HG02623 (cell line): ENCODE results near the gene POLG2.
A peak's percentile ranks its signal among the peaks of the same experiment; 100 is the strongest.

Source experiments
- ATAC-seq: cut with Tn5 transposase; IDR thresholded peaks from one replicate; pipeline ENCODE4 v1.9.1; 2021; ENCODE audit warnings: moderate library complexity; ENCODE audit not compliant: unreplicated experiment

The POLG2 gene

DNA sequence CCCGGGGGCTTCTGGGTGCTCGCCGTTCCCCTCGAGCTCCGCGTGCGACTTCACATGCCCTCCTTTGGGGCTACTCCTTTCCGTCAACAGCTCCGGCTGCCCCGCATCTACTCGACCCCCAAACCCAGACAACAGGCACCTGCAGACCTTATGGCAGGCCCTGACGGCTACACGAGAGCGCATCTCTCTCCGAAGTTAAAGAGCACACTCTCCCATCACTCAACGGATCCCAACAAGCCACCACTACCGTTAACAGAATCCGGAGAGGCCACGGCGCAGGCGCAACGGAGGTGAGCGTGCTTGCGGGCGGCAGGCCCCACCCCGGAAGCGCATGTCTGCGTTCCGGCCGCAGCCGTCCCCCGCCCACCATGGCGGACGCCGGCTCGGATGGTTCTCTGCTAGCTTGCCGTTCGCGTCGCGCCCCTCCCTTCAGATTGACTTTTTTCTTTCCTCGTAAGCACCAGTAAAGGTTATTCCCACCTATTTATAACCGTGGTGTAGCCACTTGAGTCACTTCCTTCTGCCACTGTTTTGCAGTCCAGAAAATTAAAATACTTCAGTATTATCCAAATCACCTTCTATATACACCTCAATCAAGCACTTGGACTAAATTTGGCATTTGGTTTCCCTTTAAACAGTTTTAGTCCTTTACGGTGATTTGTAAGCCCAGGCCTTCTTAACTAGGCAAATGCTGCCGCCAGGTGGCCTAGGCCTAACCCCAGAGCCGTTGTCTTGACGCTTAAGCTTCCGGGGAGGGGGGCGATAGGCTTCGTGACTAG is at the start of gene POLG2:
Gene POLG2, minus strand, starts transcription at position 269 of the 779 bp plus-strand sequence. Its CDS starts 86 bp downstream, at position 183.
- ATAC-seq, result peak; percentile 85

DNA sequence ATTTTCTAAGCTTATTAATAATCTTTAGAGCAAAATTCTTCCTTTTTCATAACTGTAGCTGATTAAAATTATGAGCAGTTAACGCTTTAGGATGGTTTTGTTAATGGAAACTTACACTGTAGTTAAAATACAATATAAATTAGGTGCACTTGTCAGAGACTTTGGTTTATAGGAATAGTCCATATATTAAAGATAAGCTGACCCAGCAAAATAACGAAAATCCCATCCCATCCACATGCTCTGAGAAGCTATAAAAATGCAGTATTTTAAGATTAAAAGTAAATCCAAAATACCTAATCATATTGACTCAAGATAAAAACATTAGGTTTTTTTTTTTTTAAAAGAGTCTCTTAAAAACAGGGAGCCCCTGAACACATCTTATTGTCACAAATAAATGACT is 47.9 kb upstream of the POLG2 start:
- no peak for ATAC-seq

DNA sequence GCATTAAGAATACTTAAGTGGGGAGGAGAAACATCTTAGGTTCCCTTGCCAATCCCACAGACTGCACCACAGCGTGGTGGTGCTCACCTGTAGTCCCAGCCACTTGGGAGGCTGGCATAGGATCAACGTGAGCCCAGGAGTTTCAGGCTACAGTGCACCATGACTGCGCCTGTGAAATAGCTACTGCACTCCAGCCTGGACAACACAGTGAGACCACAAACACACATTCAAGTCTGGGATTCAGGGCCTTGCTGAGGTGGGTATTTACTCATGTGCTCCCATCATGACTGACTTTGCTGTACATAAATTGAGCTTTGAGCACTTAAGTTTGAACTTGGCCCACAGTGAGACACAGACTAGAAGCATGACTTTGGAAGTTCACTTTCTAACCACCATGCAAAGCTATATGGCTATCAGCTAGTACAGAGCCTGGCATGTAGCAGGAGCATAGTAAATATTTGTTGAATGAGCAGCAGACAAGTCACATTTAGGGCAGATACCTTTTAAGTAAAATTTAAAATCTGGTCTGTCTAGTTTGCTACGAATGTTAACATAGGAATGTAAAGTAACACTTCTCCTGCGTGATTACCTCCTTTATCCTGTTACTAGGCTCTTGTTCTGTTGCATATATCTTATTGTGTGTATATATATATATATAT is 43.4 kb upstream of the POLG2 start:
- no peak for ATAC-seq

DNA sequence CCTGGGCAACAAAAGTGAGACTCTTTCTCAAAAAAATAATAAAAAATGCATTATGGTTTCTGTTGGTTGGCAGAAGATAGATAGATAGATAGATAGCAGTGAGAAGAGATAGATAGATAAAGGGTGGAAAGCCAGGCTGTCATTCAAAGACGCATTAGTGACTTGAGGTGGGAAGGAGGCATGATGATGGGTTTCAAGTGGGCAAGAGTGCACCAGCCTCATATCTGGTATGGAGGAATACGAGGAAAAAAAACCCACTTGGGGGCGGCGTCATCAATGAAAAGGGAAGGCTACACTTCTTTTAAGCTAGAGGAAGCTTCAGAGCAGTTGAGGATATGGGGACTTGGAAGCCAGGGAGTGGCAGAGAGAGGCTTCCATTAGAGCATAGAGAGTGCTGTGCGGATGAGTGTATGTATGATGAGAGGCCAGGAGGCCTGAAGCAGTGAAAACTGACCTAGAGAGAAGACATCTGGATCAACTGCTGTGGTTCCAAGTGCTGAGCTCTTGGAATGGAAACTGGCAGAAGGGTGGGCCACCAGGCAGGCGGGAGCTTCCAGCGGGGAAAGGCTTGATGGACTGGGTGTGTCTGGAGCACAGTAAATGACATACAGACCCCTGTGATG is 41.8 kb upstream of the POLG2 start:
- ATAC-seq, result no peak

DNA sequence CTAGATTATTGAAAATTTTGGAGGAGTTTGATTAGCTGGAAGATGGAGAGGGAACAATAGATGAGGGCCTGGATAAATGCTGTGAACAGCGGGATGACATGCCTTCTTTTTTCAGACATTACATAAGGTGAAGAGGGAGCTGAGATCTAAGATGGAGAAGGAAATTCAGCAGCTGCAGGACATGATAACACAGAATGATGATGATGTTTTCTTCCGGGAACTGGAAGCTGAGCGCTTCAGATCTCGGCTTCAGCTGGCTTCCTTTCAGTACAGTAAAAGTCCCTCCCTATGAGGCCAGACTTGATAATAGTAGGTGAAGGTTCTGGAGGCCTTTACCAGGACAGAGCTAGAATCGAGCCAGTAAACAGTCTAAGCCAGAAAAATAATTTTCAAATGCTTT is 40.6 kb upstream of the POLG2 start:
- ATAC-seq, result no peak

DNA sequence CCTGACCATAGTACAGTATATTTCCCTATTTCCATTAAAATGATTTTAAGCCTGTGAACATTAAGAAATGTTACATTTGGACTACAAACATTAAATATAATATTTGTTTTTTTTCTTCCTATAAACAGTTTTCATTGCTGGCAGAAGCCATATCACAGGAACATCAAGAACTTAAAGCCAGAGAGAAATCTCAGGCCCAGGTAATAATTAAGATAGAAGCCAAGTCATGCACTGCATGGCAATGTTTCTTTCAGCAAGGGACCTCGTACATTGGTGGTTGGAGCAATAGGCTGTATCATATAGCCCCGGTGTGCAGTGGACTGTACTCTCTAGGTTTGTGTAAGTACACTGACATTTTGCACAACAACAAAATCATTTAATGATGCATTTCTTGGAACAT is 40.1 kb upstream of the POLG2 start:
- ATAC-seq, result no peak

DNA sequence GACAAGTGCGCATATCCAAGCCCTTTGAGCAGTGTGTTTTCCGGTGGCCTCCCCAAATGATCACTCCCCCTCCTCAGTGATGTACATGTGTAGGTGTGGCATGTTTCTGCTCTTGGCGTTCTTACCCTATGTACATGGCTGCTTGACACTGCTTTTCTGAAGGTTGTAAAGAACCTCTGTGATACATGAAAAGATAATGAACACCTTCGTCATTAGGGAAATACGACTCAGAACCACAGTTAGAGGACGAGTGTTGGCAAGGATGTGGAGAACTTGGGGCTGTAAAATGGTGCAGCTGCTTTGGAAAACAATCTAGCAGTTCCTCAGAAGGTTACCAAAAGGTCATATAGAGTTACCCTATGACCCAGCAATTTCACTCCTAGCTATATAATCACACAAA is 38.5 kb upstream of the POLG2 start:
- no peak for ATAC-seq

DNA sequence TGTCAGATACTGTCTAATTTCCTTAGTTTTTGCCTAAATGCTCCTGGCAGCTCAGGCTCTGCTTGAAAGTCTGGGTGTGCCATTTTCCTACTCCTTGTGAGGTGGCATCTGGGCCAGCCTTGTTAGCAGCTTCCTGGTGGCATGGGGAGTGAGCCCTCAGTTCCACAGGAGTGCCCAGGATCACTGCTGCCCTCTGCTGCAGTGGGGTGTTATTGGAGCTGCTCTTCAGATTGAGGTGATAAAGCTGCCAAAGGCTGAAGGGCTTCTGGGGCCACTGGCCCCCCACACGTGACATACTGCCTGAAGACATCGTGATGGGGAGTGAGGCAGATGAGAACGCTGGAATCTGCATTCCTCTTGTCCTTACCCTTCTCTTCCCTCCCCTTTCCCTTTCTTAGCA is 37.3 kb upstream of the POLG2 start:
- no peak for ATAC-seq

DNA sequence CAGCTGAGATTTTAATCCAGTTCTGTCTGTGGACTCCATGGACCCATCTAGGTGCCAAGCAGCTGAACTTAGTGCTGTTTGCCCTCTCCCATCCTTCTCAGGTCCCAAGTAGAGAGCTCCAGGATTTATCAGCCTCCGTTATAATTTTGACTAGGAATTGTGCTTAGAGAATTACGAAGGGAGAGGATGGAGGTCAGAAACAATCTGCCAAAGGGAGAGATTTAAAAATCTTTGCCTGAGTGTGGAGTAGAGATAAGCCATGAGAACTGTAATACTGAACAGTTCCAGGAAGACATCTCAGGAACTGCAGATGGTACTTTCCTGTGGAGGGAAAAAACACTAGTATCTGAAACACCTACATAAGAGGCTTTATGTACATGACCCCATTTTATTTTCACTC is 36.9 kb upstream of the POLG2 start:
- ATAC-seq, result no peak

DNA sequence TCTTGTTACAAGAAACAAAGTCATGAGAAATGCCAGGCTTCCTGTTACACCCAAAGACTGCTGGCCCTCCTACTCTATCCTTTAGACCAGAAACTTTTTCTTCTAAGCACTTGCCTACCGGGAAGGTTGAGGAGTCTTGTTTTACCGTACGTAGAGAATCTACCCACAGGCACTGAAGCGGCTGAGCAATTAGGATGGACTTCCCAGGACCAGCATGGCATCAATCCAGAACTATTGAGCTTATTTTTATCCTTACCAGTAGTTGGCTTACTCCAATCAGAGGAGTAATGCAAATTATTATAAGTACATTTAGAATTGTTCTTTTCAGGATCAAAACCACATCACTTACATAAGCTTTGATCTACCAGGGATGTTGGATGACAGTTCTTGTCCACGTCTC is 35.6 kb upstream of the POLG2 start:
- no peak for ATAC-seq

DNA sequence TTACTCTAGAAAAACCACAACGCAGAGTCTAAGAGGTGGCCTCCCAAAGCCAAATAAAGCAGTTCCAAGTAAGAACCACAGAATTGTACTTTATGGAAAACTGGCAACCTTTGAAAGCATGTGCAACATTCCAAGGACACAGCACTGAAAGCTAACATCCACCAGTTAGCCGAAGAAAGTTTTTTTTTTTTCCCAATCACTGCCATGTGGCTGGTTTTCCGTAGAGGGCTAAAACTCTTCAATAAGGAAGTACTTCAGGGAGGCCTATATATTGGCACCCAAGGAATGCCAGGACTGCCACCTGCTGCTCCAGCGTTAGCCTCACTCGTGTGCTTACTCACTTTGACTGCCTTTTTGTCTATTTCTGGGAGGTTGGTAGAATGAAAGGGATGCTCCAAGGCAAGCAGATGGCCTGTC is 35.1 kb upstream of the POLG2 start:
- no peak for ATAC-seq

DNA sequence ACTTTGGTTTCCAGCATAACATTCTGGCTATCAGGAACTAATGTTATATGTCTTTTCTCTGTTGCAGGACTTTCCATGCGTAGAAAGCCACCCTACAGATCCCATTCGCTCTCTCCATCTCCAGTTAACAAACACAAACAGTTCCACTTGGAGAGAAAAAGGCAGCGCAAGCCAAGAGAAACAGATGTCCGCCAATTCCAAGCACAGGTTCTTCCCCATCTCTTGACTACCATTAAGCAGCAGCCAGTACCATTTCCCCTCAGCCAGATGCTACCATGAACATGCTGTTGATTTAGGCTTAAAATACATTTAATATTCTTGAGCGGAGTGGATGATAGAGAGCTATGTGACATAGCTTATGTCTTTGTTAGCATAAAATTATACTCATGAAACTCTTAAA is 32.4 kb upstream of the POLG2 start:
- no peak for ATAC-seq

DNA sequence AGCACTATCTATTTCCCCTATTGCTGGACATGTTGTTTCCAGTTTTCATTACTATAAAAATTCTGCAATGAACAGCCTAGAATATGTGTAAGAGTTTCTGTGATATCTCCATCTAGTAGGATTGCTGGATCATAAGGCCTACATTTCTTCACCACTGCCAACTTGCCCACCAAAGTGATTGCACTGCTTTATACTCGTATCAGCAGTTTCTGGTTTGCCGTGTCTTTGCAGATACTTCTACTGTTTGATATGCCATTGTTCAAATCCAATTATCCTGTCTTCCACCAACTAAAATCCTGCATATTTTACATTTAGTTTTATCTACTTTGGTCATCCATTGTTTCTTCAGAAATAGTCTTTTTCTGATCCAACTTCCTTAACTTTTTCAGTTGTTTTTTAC is 31.1 kb upstream of the POLG2 start:
- no peak for ATAC-seq

DNA sequence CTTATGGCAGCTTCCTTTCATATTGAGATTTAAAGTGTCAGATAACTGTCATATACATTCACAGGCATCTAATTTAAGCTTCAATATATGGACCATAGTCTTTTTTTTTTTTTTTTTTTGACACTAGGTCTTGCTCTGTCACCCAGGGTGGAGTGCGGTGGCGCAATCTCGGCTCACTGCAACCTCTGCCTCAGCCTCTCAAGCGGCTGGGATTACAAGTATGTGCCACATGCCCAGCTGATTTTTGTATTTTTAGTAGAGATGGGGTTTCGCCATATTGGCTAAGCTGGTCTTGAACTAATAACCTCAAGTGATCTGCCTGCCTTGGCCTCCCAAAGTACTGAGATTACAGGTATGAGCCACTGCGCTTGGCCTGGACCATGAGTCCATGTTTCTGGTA is 23.5 kb upstream of the POLG2 start:
- ATAC-seq, result no peak

DNA sequence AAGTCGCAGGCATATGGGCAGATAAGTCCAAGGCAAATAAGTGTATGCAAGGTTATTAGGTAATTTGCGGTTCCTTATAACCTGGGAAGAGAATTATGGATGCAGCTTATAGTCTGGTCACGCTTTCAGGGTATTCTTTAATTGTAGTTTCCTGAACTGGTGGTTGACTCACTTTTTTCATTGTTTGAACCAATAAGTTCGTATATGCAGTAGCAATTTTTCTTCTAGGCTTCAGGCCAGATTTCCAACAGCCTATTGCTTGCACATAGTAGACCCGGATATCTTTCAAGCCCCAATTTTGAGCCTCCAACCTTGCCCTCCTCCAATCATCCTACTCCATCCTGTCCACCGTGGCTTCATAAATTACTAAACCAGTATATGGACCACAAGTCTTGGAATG is 22.7 kb upstream of the POLG2 start:
- no peak for ATAC-seq

DNA sequence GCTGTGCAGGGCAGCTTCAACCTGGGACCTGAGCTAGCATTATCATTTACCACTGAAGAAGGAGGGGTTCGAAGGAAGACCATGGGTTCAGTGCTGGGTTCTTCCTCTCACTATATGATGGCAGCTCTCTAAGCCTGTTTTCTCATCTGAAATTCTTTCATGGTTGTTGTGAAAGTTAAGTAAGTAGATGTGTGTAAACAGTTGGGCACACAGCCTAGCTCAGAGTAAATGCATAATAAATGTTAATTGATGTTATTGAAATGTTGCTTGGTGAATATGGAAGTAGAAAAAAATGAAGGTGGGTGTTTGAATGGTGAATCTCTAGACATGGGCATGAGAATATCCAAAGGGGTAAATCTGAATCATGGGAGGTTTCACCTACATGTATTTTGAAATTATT is 19.0 kb upstream of the POLG2 start:
- ATAC-seq, result no peak

DNA sequence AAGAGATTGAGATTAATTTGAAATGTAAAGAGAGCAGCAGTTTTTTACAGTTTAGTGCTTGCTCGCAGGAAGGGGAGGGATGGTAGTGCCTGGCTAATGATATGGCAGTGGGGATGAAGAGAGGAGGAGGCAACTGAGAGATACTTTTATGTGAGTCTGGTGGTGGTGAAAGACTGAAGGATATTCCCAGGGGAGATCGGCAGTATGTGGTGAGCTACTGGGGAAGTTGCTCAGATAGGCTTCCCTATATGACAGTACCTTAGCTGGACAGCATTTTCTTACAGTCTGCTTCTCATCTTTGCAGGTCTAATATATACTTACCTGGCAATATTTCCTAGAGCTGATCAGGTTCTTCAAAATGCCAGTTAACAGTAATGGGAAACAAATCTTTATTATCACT is 18.6 kb upstream of the POLG2 start:
- no peak for ATAC-seq

DNA sequence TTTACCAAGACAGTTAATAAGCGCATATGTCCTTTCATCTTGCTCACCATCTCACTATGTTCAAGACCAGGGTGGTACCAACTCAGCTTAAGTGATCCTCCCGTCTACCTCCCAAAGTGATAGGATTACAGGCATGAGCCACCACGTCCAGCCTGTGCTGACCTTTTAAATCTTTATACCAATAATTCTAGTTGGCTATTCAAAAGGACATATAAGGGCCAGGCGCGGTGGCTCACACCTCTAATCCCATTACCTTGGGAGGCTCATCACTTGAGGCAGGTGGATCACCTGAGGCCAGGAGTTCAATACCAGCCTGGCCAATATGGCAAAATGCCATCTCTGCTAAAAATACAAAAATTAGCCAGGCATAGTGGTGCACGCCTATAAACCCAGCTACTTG is 12.3 kb upstream of the POLG2 start:
- no peak for ATAC-seq

DNA sequence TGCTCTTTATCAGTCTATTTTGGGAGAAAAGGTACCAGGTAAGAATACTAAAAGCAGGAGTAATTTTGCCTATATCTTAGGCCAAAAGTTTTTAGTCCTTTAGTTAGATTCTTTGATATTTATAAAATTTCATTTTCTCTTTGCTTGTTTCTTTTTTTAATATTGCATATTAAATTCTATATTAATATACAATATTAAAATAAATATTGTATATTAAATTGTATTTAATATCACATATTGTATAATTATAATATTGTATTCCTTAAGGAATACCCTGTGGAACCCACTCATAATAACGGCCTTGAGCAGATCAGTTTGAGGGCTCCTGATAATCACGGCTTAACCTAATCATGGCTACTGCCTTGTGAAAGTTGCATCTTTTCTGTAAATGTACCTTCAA is 11.8 kb upstream of the POLG2 start:
- no peak for ATAC-seq

DNA sequence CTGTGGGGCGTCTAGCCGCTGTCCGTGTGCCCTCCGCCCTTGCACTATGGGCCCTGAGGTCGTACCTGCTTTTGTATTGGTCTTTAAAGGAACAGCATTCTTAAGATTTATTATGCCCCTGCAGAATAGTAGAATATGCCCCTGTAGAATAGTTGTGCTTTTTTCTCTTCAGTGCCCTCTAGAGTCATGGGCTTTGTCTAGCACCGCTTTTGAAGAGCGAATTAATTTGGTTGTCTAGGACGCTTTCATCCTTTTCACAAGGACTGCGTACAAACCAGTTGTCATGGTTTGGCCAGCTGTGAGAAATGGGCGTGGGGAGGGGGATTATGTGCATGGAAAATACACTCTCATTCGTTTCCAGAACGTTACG is 10.5 kb upstream of the POLG2 start:
- no peak for ATAC-seq

DNA sequence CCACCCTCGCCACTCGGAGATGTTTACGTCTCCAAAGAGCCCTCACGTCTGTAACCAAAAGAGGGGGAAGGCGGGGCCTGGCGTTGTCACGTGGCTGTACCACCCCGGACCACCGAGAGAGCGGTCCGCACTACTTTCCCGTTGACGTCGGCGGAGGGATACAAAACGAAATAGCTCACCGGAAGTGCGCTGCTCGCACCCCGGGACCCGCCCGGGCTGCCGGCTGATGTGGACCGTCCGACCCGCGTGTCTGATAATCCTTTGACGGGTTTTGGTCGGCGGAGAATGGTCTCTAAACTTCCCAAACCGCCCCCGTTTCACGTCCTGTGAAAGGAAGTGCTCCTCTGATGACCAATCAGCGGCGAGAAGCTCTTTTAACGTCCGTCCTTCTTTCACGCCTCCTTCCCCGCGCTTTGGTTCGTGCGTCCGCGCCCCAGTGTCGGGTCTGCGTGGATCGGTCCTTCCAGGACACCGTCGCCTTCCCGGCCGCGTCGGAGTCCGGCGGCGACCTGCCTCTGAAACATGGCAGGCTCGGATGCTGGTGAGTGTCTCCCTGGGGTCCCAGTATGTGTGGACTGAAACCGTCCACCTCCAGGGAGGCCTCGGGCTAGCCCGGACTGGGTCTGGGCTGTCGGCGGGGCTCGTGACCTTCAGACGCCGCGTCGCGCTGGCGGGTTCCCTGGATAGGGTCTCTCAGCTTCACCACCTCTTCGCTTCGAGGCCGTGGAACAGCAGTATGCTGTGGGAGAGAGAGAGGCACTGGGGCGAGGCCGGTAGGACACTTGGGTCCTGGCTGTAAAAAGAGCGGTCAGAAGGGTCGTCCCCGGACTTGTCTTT is 9.9 kb upstream of the POLG2 start, which contains the start of gene CEP95:
Gene CEP95, plus strand, starts transcription at position 402 of the 837 bp plus-strand sequence. Its CDS starts 121 bp downstream, at position 523.
- peak; percentile 60 for ATAC-seq
